H9 (cell line): Measurements from ENCODE around the gene GSX2. TPM values are rescaled to one million over a fixed set of nuclear protein-coding genes. Genes with fewer than 3 reads are reported as not detected.
A peak's percentile ranks its signal among the peaks of the same experiment; 100 is the strongest.

Source experiments
- DNase-seq: peaks from one replicate; pipeline ENCODE4 v3.0.0-alpha.2; 2017
- H2AFZ ChIP-seq: one replicate; pipeline ENCODE4 v1.6.1; 2013; ENCODE audit warnings: mild to moderate bottlenecking, low read length, control low read depth, moderate library complexity
- H2AK5ac ChIP-seq: 2 replicates; pipeline ENCODE4 v1.6.1; 2013; ENCODE audit warnings: low read length, control low read depth, mixed read lengths; ENCODE audit not compliant: insufficient read length
- H2BK120ac ChIP-seq: one replicate; pipeline ENCODE4 v1.6.1; 2013; ENCODE audit warnings: low read depth, mild to moderate bottlenecking, low read length, control low read depth, inconsistent platforms; ENCODE audit not compliant: poor library complexity, severe bottlenecking
- H2BK12ac ChIP-seq: 2 replicates; pipeline ENCODE4 v1.6.1; 2013; ENCODE audit warnings: low read length, control low read depth, mixed read lengths, low read depth; ENCODE audit not compliant: insufficient read length
- H2BK15ac ChIP-seq: 2 replicates; pipeline ENCODE4 v1.6.1; 2013; ENCODE audit warnings: low read depth, low read length, control low read depth
- H2BK20ac ChIP-seq: one replicate; pipeline ENCODE4 v1.6.1; 2013; ENCODE audit warnings: low read depth, mild to moderate bottlenecking, low read length, control low read depth, inconsistent platforms; ENCODE audit not compliant: poor library complexity, severe bottlenecking
- H2BK5ac ChIP-seq: 2 replicates; pipeline ENCODE4 v1.6.1; 2013; ENCODE audit warnings: low read length, control low read depth, mixed read lengths; ENCODE audit not compliant: insufficient read length
- H3K14ac ChIP-seq: 2 replicates; pipeline ENCODE4 v1.6.1; 2013; ENCODE audit warnings: low read length, control low read depth; ENCODE audit not compliant: insufficient read depth
- H3K18ac ChIP-seq: 2 replicates; pipeline ENCODE4 v1.6.1; 2013; ENCODE audit warnings: low read depth, mild to moderate bottlenecking, mixed read lengths, low read length, control low read depth; ENCODE audit not compliant: insufficient read length
- H3K23ac ChIP-seq: 2 replicates; pipeline ENCODE4 v1.6.1; 2013; ENCODE audit warnings: low read length, control low read depth, mixed read lengths, low read depth; ENCODE audit not compliant: insufficient read length
- H3K23me2 ChIP-seq: 2 replicates; pipeline ENCODE4 v1.6.1; 2013; ENCODE audit warnings: low read depth, mild to moderate bottlenecking, mixed read lengths, low read length, control low read depth; ENCODE audit not compliant: insufficient read length, poor library complexity, severe bottlenecking
- H3K27ac ChIP-seq: 2 replicates; pipeline ENCODE4 v1.5.1; 2013; ENCODE audit warnings: low read length, control low read depth, mixed read lengths, low read depth; ENCODE audit not compliant: insufficient read length
- H3K27me3 ChIP-seq: 2 replicates; pipeline ENCODE4 v1.6.1; 2013; ENCODE audit warnings: low read length, control low read depth, inconsistent platforms; ENCODE audit not compliant: insufficient read depth
- H3K4ac ChIP-seq: 2 replicates; pipeline ENCODE4 v1.6.1; 2013; ENCODE audit warnings: low read depth, mild to moderate bottlenecking, control low read depth, inconsistent platforms, low read length, moderate library complexity
- H3K4me1 ChIP-seq: 2 replicates; pipeline ENCODE4 v1.6.1; 2013; ENCODE audit warnings: low read length, control low read depth, inconsistent platforms; ENCODE audit not compliant: insufficient read depth
- H3K4me2 ChIP-seq: 2 replicates; pipeline ENCODE4 v1.6.1; 2013; ENCODE audit warnings: low read length, control low read depth, mixed read lengths; ENCODE audit not compliant: insufficient read length, insufficient read depth
- H3K56ac ChIP-seq: 2 replicates; pipeline ENCODE4 v1.6.1; 2013; ENCODE audit warnings: low read depth, mild to moderate bottlenecking, mixed read lengths, low read length, control low read depth; ENCODE audit not compliant: insufficient read length
- H3K79me1 ChIP-seq: 2 replicates; pipeline ENCODE4 v1.6.1; 2013; ENCODE audit warnings: low read depth, mild to moderate bottlenecking, moderate library complexity, low read length, control low read depth, inconsistent platforms; ENCODE audit not compliant: insufficient read depth, poor library complexity, severe bottlenecking
- H3K79me2 ChIP-seq: 2 replicates; pipeline ENCODE4 v1.6.1; 2013; ENCODE audit warnings: low read length, control low read depth, inconsistent platforms; ENCODE audit not compliant: insufficient read depth
- H3K9ac ChIP-seq: 2 replicates; pipeline ENCODE4 v1.6.1; 2013; ENCODE audit warnings: low read length, control low read depth, mixed read lengths; ENCODE audit not compliant: insufficient read length; ENCODE audit errors: extremely low read depth
- H3K9me3 ChIP-seq: one replicate; pipeline ENCODE4 v1.6.1; 2013; ENCODE audit warnings: low read depth, low read length, inconsistent platforms; ENCODE audit not compliant: control insufficient read depth
- H3T11ph ChIP-seq: one replicate; pipeline ENCODE4 v1.6.1; 2013; ENCODE audit warnings: mild to moderate bottlenecking, low read length, control low read depth, inconsistent platforms
- H4K20me1 ChIP-seq: one replicate; pipeline ENCODE4 v1.6.1; 2013; ENCODE audit not compliant: control insufficient read depth, insufficient read length, insufficient read depth
- H4K5ac ChIP-seq: 2 replicates; pipeline ENCODE4 v1.6.1; 2013; ENCODE audit warnings: low read depth, mild to moderate bottlenecking, mixed read lengths, low read length, control low read depth; ENCODE audit not compliant: insufficient read length
- H4K8ac ChIP-seq: replicated peaks from 2 replicates; pipeline ENCODE4 v1.6.1; 2013; ENCODE audit warnings: low read length, control low read depth, mixed read lengths, low read depth; ENCODE audit not compliant: insufficient read length
- H4K91ac ChIP-seq: 2 replicates; pipeline ENCODE4 v1.6.1; 2013; ENCODE audit warnings: low read depth, mild to moderate bottlenecking, moderate library complexity, mixed read lengths, low read length, control low read depth; ENCODE audit not compliant: insufficient read length
- H3K27ac Mint-ChIP-seq, 3 experiments: 2 replicates in 2 of 3; 3 replicates in 1 of 3; pipeline ENCODE4 v1.8.0; 2020 to 2021; ENCODE audit warnings: mixed read lengths in 3 of 3, mild to moderate bottlenecking in 1 of 3, moderate library complexity in 1 of 3
- H3K27me3 Mint-ChIP-seq: 2 replicates; pipeline ENCODE4 v1.8.0; 2021; ENCODE audit warnings: low read depth, mild to moderate bottlenecking, moderate library complexity, mixed read lengths
- H3K36me3 Mint-ChIP-seq, 3 experiments: 2 replicates in 2 of 3; 3 replicates in 1 of 3; pipeline ENCODE4 v1.8.0; 2020 to 2021; ENCODE audit warnings: low read depth in 3 of 3, mixed read lengths in 3 of 3; ENCODE audit not compliant: insufficient read depth in 1 of 3
- H3K4me1 Mint-ChIP-seq, 2 experiments: 2 replicates each; pipeline ENCODE4 v1.8.0; 2020; ENCODE audit warnings: mixed read lengths in 2 of 2
- H3K4me3 Mint-ChIP-seq, 2 experiments: 2 replicates in 1 of 2; 3 replicates in 1 of 2; pipeline ENCODE4 v1.8.0; 2020 to 2021; ENCODE audit warnings: mild to moderate bottlenecking in 2 of 2, mixed read lengths in 2 of 2, moderate library complexity in 1 of 2
- H3K9me3 Mint-ChIP-seq, 2 experiments: 2 replicates in 1 of 2; 3 replicates in 1 of 2; pipeline ENCODE4 v1.8.0; 2020; ENCODE audit warnings: mild to moderate bottlenecking in 2 of 2, mixed read lengths in 2 of 2, moderate library complexity in 1 of 2
- CTCF ChIP-seq: fragments of 200-600 bp; sonication (generic); conservative IDR thresholded peaks from 3 replicates; pipeline ENCODE4 v1.8.0; 2021; ENCODE audit warnings: antibody characterized with exemption, mild to moderate bottlenecking
- WGBS: extraction: QIAGEN DNeasy Blood & Tissue Kit; methylation state at CpG from one replicate; pipeline ENCODE4 v1.1.7; 2013; ENCODE audit warnings: missing lambda C conversion rate, low lambda C conversion rate, mixed read lengths; ENCODE audit not compliant: insufficient read length; ENCODE audit errors: extremely low coverage; 5-methylcytosine and 5-hydroxymethylcytosine counted together
- total RNA-seq: library from RNA; stranded (reverse); gene quantifications from 2 replicates; pipeline ENCODE4 v1.2.1, GENCODE V29; 2021

GSX2 gene
- total RNA-seq, 1 experiment from 2014 or later, result not detected

DNA sequence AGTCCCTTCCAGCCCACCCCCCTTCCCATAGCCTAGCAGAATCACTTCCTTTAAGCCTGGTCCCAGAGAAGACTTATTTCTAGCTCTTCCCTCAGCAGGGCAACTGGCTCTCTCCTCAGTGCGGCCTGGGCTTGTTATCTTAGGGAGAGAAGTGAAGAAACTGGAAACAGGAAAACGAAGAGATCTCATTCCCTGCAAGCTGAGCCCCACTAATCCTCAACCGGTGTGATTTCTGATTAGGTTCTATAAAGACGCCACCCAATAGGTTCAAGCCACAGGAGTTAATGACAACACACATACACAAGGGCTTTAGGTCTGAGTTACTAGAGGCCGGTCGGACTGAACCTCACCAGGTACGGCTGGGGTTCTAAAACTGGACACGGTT is 3.2 kb downstream of the GSX2 start:
- H3T11ph ChIP-seq, result no peak overlapping the region
- H3K4me1 ChIP-seq, result peaks cover 3% of the 10 kb centered on the region; the same call in 1 of the 2 replicates
- no peak overlapping the region for H3K4ac ChIP-seq
- no peaks in the 10 kb centered on the region for H3K9me3 ChIP-seq
- H3K27me3 ChIP-seq, result peaks cover 75% of the 10 kb centered on the region
- Mint-ChIP-seq H3K4me1 (peaks cover 51 to 79% of the 10 kb centered on the region in 2 experiments), H3K4me3 (peak overlapping the region; percentile 21 to 72), H3K36me3 (0 out of 7 replicates have a peak, but pooled peaks cover 0 to 3% (median 0%) of the 10 kb centered on the region in 3 experiments), H3K9me3 (peaks cover 0 to 6% of the 10 kb centered on the region in 2 experiments; a peak in 1 of 5 replicates), H3K27ac (no peak overlapping the region), H3K27me3 (peaks cover 100% of the 10 kb centered on the region)
- no peak overlapping the region for H4K8ac ChIP-seq
- no peak overlapping the region for H2BK5ac ChIP-seq
- no peaks in the 10 kb centered on the region for H3K79me1 ChIP-seq
- H2AFZ ChIP-seq, result no peak overlapping the region
- no peak overlapping the region for H2BK15ac ChIP-seq
- no peak overlapping the region for H4K5ac ChIP-seq
- no peak overlapping the region for H3K27ac ChIP-seq
- no peaks in the 10 kb centered on the region for H4K20me1 ChIP-seq
- H2AK5ac ChIP-seq, result no peak overlapping the region
- WGBS, result no CpG with 5 or more reads among the region's 8 CpGs
- H2BK12ac ChIP-seq, result no peak overlapping the region
- no peak for DNase-seq
- no peak overlapping the region for H3K9ac ChIP-seq
- no peak overlapping the region for H3K18ac ChIP-seq
- H3K4me2 ChIP-seq, result peak overlapping the region; percentile 51
- no peak overlapping the region for H2BK120ac ChIP-seq
- H2BK20ac ChIP-seq, result no peak overlapping the region
- no peak overlapping the region for H3K14ac ChIP-seq
- no peak overlapping the region for H3K56ac ChIP-seq
- TF ChIP-seq CTCF, result no peak
- no peaks in the 10 kb centered on the region for H3K79me2 ChIP-seq
- peaks cover 30% of the 10 kb centered on the region for H3K23me2 ChIP-seq
- no peak overlapping the region for H4K91ac ChIP-seq
- no peak overlapping the region for H3K23ac ChIP-seq
